HL-60/S4 treated with retinoic acid at 250 ng/mL for 4 days and 3 days (cell line): ENCODE measurements around the gene TESMIN.

ENCODE experiments used
- in situ Hi-C: fragments of 300-500 bp; cut with MboI; formaldehyde crosslinking; loops from 2 replicates; pipeline ENCODE4 v1.7.0; 2022; ENCODE audit warnings: low sequenced_read_pairs

The TESMIN gene

GRCh38 chr11:68664141-68664540 is 87.2 kb downstream of the TESMIN start:
- in situ Hi-C loops, result no loop called here

GRCh38 chr11:68663482-68664010 is 87.8 kb downstream of the TESMIN start:
- in situ Hi-C loops, result no loop called here

GRCh38 chr11:68661697-68662603 is 89.4 kb downstream of the TESMIN start:
- in situ Hi-C loops, result no loop called here

- in situ Hi-C loops, result no loop called here
Observed at GRCh38 chr11:68661014-68661413, 90.3 kb downstream of the TESMIN start.

GRCh38 chr11:68660066-68660810 is 91.1 kb downstream of the TESMIN start:
- in situ Hi-C loops, result no loop called here

- in situ Hi-C loops, result no loop called here
Observed at GRCh38 chr11:68659158-68659921, 92.0 kb downstream of the TESMIN start.

- in situ Hi-C loops, result no loop called here
Observed at GRCh38 chr11:68658661-68659060, 92.7 kb downstream of the TESMIN start.

- in situ Hi-C loops, result no loop called here
Observed at GRCh38 chr11:68658097-68658496, 93.2 kb downstream of the TESMIN start.
